ENCODE data around the gene KIDINS220.

KIDINS220 gene

GRCh38 chr2:8836971-8837794 is at the start of gene KIDINS220:
KIDINS220 (minus strand) TSS chr2:8837613; CDS start chr2:8827093, 10,520 bp downstream.
- peak; percentile 64 to 76 for DNase-seq (ENCODE audit: low read depth in 2 of 2, low spot score in 1 of 2)

- no peak for DNase-seq (ENCODE audit: low read depth in 2 of 2, low spot score in 1 of 2)
Measured at GRCh38 chr2:8886876-8887275, 49.5 kb upstream of the KIDINS220 start.

DNA sequence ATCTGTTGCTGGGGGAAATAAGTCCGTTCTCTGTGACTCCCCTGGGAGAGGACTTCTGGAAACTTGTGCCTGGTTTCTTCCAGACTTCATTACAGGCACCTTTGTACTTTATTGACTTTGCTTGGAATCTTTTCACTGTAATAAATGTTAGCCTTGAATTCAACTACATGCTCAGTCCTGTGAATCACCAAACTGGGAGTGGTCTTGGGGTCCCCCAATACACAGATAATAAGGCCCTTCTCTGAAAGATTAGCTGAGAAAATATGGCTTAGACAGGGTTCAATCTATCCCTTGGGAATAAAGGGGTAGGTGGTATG is 48.7 kb upstream of the KIDINS220 start:
- no peak for DNase-seq (ENCODE audit: low read depth in 2 of 2, low spot score in 1 of 2)

DNA sequence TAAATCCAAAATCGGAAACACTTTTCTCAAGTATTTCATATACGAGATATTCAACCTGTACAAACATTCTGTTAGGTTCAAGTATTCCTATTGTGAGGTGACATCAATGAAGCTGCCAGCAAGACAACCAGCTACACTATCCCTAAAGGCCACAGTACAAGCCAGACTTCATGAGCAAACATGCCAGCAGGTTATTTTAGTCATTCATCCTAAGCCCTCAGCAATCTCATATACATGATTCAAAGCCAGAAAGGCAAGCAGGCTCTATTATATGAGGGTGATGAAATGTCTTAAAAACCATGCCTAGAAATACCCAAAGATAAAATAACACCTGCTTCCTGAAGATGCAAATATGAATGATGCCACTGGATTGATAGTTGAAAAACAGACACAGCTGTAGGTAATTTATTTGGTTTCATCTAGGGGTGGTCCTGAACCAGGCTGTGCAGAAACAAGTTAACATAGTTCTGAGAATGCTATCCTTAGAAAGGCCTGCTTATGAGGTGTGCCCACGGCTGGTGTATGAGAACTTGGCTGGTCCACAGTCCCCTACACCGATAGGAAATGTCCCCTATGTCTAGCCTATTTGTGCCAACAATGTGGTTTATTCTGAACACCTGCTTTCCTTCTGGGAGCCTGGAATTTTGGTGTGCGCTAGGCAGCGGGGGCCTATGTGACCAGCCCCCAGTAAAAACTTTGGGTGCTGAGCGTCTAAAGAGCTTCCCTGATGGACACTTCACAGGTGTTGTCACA is 48.2 kb upstream of the KIDINS220 start:
- DNase-seq (ENCODE audit: low read depth in 2 of 2, low spot score in 1 of 2): no peak

DNA sequence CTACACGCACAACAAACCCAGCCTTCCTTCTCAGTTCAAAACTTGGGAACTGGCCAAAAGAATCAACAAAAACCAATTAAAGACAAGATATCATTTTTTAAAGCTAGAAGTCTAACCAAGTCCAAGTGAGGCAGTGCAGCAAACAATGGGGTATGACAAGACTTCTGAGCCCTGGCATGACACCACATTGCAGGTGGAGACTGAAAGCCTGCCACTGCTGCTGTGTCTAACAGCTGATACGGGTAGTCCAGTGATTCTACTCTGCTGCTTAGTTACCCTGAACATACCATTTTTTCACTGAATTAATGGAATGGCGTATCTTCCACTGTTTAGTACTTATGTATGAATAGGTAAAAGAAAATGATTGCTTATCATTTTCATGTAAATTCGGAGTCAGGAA is 47.4 kb upstream of the KIDINS220 start:
- no peak for DNase-seq (ENCODE audit: low read depth in 2 of 2, low spot score in 1 of 2)

GRCh38 chr2:8882094-8882493 is 44.7 kb upstream of the KIDINS220 start:
- DNase-seq (ENCODE audit: low read depth in 2 of 2, low spot score in 1 of 2): no peak

- DNase-seq (ENCODE audit: low read depth in 2 of 2, low spot score in 1 of 2): no peak
Measured at GRCh38 chr2:8877894-8878293, 40.5 kb upstream of the KIDINS220 start.

DNA sequence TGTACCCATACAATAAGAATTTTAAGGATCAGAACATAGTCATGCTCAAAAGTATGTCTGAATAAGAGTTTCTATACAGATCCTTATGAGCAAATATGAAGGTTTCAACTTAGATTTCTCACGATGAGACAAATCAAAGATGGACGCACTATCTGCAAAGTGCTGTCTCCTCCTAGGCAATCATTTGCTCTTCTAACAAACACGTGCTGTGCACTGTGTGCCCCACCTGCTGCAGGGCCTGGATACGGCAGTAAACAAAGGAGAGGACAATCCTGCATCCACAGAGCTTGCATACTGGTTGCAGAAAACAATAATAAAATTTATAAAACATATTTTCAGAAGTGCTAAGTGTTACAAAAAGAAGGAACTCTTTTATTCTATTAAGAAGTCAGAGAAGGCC is 39.9 kb upstream of the KIDINS220 start:
- DNase-seq (ENCODE audit: low read depth in 2 of 2, low spot score in 1 of 2): no peak

GRCh38 chr2:8876628-8877027 is 39.2 kb upstream of the KIDINS220 start:
- no peak for DNase-seq (ENCODE audit: low read depth in 2 of 2, low spot score in 1 of 2)

GRCh38 chr2:8872821-8873432 is 35.5 kb upstream of the KIDINS220 start:
- no peak for DNase-seq (ENCODE audit: low read depth in 2 of 2, low spot score in 1 of 2)

GRCh38 chr2:8870441-8870840 is 33.0 kb upstream of the KIDINS220 start:
- DNase-seq (ENCODE audit: low read depth in 2 of 2, low spot score in 1 of 2): no peak

DNA sequence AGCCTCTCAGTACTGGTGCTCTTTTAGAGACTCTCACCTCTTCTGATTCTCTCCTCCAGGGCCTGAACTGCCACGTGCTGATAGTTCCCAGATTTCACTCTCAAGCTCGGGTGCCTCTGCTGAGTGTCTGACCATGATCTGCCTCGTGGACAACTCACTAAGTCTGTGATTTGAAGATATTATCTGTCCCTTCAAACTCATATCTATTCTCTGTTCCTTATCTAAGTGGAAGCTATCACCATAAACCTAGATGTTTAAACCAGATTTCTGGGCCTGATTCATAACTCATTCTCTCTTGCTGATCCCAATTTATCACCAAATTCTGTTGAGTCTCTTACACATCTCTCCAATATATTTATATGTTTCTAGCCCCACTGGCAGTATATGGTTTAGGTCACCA is 29.9 kb upstream of the KIDINS220 start:
- no peak for DNase-seq (ENCODE audit: low read depth in 2 of 2, low spot score in 1 of 2)

- DNase-seq (ENCODE audit: low read depth in 2 of 2, low spot score in 1 of 2): no peak
Measured at GRCh38 chr2:8863331-8863953, 26.0 kb upstream of the KIDINS220 start.

GRCh38 chr2:8862230-8862629 is 24.8 kb upstream of the KIDINS220 start:
- no peak for DNase-seq (ENCODE audit: low read depth in 2 of 2, low spot score in 1 of 2)

- no peak for DNase-seq (ENCODE audit: low read depth in 2 of 2, low spot score in 1 of 2)
Measured at GRCh38 chr2:8861797-8862196, 24.4 kb upstream of the KIDINS220 start.

GRCh38 chr2:8860239-8860638 is 22.8 kb upstream of the KIDINS220 start:
- DNase-seq (ENCODE audit: low read depth in 2 of 2, low spot score in 1 of 2): no peak

DNA sequence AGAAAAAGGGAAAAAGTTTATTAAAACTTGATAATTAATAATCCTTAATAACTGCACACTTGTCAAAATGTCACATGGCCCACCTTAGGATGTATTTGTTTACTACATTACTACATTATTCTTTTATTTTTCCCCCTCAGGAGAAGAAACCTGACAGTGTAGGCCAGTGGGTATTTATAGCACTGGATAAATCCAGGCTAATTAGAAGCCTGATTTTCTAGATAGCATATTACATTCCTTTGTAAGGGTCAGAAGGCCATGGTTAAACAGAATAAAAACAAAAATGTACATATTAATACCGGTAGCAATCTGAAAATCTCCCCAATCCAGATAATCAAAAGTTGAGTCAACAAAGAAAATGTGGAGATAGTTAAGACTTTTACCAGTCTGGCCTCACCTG is 21.5 kb upstream of the KIDINS220 start:
- no peak for DNase-seq (ENCODE audit: low read depth in 2 of 2, low spot score in 1 of 2)

GRCh38 chr2:8858264-8858663 is 20.9 kb upstream of the KIDINS220 start:
- DNase-seq (ENCODE audit: low read depth in 2 of 2, low spot score in 1 of 2): no peak

- DNase-seq (ENCODE audit: low read depth in 2 of 2, low spot score in 1 of 2): no peak
Measured at GRCh38 chr2:8857709-8858108, 20.3 kb upstream of the KIDINS220 start.

GRCh38 chr2:8856176-8856575 is 18.8 kb upstream of the KIDINS220 start:
- DNase-seq (ENCODE audit: low read depth in 2 of 2, low spot score in 1 of 2): no peak

DNA sequence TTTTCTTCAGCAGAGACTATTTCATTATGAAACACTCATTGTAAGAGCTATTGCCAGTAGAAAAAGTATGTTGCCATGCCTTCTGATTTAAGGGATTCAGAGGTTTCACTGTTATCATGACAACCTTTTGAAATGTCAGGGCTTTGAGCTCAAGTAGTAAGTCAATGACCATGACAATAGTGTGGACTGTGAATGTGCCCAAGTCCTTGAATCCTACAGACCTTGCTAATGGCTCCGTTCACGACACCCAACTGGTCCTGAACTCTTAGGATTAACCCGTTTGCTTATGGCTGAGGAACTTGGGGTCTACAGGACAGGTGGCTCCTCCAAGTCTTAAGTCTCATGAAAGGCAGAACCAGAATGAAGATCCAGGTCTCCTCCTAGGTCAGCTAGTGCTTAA is 17.6 kb upstream of the KIDINS220 start:
- no peak for DNase-seq (ENCODE audit: low read depth in 2 of 2, low spot score in 1 of 2)

- DNase-seq (ENCODE audit: low read depth in 2 of 2, low spot score in 1 of 2): no peak
Measured at GRCh38 chr2:8853426-8853825, 16.0 kb upstream of the KIDINS220 start.
